GM19351 (cell line): ENCODE measurements around the gene CDH4.

ENCODE experiments used
- ATAC-seq: cut with Tn5 transposase; IDR thresholded peaks from one replicate; pipeline ENCODE4 v1.9.1; 2021; ENCODE audit warnings: mild to moderate bottlenecking, moderate library complexity; ENCODE audit not compliant: unreplicated experiment

CDH4 gene

GRCh38 chr20:61508301-61509096 lies 256.4 kb downstream of the CDH4 start:
- ATAC-seq: no peak

- no peak for ATAC-seq
Observed at GRCh38 chr20:61510778-61511330, 258.8 kb downstream of the CDH4 start.

GRCh38 chr20:61512475-61512874 lies 260.4 kb downstream of the CDH4 start:
- ATAC-seq: no peak

- ATAC-seq: no peak
Observed at GRCh38 chr20:61513124-61514017, 261.3 kb downstream of the CDH4 start.

- ATAC-seq: no peak
Observed at GRCh38 chr20:61514018-61514365, 261.9 kb downstream of the CDH4 start.

GRCh38 chr20:61514396-61514795 lies 262.3 kb downstream of the CDH4 start:
- no peak for ATAC-seq

GRCh38 chr20:61514805-61515505 lies 262.9 kb downstream of the CDH4 start:
- no peak for ATAC-seq

- ATAC-seq: no peak
Observed at GRCh38 chr20:61515922-61516321, 263.9 kb downstream of the CDH4 start.

- no peak for ATAC-seq
Observed at GRCh38 chr20:61516346-61517208, 264.5 kb downstream of the CDH4 start.

- ATAC-seq: no peak
Observed at GRCh38 chr20:61517419-61517818, 265.4 kb downstream of the CDH4 start.

- no peak for ATAC-seq
Observed at GRCh38 chr20:61518424-61518951, 266.4 kb downstream of the CDH4 start.

GRCh38 chr20:61519488-61519887 lies 267.4 kb downstream of the CDH4 start:
- no peak for ATAC-seq

- no peak for ATAC-seq
Observed at GRCh38 chr20:61520076-61520892, 268.2 kb downstream of the CDH4 start.

GRCh38 chr20:61520893-61521460 lies 268.9 kb downstream of the CDH4 start:
- ATAC-seq: no peak

- ATAC-seq: no peak
Observed at GRCh38 chr20:61521687-61522420, 269.8 kb downstream of the CDH4 start.

- ATAC-seq: no peak
Observed at GRCh38 chr20:61522498-61523090, 270.5 kb downstream of the CDH4 start.

GRCh38 chr20:61523145-61523544 lies 271.1 kb downstream of the CDH4 start:
- ATAC-seq: no peak
